HG03575 (cell line): ENCODE measurements around the gene DOC2B.
"Not testable (repeated sequence)": the region's sequence is repeated elsewhere in the genome, so short reads cannot be mapped to it uniquely, and the experiment has no call there.

ENCODE experiments used
- ATAC-seq: cut with Tn5 transposase; IDR thresholded peaks from one replicate; pipeline ENCODE4 v1.9.1; 2021; ENCODE audit not compliant: unreplicated experiment, insufficient number of reproducible peaks, low FRiP score; ENCODE audit errors: extremely low read depth

The DOC2B gene

GRCh38 chr17:135895-136294 is 45.6 kb downstream of the DOC2B start:
- ATAC-seq: not testable (repeated sequence)

GRCh38 chr17:135022-135421 is 46.4 kb downstream of the DOC2B start:
- not testable (repeated sequence) for ATAC-seq

- peak; percentile 61 for ATAC-seq
Observed at GRCh38 chr17:134332-134785, 47.1 kb downstream of the DOC2B start.

- not testable (repeated sequence) for ATAC-seq
Observed at GRCh38 chr17:133932-134331, 47.5 kb downstream of the DOC2B start.

GRCh38 chr17:118339-118917 is 63.0 kb downstream of the DOC2B start:
- ATAC-seq: not testable (repeated sequence)

GRCh38 chr17:113111-113510 is 68.3 kb downstream of the DOC2B start:
- not testable (repeated sequence) for ATAC-seq
